GM19351 (cell line): Measurements from ENCODE around the gene PTPRR.

Source experiments
- ATAC-seq: cut with Tn5 transposase; IDR thresholded peaks from one replicate; pipeline ENCODE4 v1.9.1; 2021; ENCODE audit warnings: mild to moderate bottlenecking, moderate library complexity; ENCODE audit not compliant: unreplicated experiment

PTPRR gene

DNA sequence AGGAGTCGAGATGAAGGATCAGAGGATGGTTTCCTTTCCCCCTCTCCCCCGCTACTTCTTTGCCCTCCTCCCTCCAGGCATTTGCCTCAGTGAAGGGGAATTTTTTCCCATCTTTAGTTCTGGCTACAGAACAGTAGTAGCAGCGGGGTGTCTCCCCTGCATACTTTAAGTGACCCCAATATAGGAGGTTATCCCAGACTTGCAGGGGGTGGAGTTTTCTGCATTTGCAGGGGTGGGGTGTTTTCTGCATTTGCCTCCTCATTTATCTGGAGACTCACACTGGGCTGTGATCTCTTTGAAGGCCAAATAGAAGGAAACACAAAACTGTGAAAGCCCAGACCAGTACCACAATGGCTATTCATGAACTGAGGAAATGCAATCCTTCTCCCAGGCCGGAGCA, 303.1 kb downstream of the PTPRR start:
- ATAC-seq: no peak

DNA sequence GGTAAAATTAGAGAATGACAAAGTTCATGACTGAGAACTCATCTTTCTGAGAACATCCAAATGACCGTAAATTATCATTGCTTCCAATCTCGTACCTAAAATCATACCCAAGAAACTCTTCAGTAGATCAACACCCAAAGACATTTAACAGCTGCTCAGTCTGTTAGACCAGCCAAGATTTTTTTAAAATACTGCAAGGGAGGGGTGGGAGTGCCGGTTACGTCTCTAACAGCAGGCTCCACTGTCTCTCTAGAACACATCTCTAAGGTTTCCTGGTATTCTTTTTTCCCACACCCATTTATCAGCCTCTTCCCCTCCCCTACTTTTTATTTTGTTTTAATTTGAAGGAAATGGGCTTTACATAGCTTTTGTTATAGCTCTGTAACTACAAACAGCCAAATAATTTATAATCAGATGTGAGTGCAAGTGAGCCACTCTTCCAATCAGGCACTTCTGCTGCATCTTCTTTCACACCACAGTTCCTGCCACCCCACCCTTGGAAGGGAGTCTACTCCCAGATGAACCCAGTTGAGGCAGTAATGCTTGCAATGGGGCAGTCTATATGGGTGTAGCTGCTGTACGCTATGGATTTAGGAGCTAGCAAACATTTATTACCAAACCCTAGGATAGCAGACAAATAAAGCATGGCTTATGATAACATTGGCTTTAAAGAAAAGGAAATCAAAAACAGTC, 305.2 kb downstream of the PTPRR start:
- no peak for ATAC-seq

DNA sequence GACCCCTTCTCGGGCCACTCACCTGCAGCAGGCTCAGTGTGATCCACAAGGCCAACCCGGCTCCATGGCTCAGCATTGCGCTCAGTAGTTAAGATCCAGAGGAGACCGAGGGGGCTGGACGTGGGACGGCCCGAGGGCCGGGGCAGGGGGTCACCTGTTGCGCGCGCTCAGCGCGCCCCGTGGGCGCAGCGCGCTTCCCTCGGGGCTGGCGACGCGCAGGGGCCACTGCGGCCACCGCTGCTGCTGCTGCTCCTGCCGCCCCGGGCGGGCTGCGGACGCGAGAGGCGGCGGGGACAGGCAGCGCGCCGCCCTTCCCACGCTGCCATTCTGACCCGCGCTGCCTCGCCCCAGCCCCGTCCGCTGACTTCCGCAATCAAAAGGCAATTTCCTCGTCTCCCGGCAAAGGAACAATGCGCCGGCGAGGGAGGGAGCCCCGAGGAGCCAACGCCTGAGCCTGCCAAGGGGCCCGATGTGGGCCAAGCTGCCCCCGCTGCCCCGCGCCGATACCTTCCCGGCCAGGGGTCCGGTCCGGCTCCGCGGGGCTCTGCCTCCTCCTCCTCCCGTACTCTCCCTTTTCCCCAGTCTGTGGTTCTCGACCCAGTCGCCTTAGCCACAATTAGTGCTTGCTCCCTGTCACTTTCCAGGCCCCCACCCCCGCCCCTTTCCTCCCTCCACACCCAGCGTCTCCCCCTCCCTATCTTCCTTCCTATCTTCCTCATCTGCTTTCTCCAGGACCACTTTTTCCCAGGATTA, 310.6 kb downstream of the PTPRR start:
- no peak for ATAC-seq

DNA sequence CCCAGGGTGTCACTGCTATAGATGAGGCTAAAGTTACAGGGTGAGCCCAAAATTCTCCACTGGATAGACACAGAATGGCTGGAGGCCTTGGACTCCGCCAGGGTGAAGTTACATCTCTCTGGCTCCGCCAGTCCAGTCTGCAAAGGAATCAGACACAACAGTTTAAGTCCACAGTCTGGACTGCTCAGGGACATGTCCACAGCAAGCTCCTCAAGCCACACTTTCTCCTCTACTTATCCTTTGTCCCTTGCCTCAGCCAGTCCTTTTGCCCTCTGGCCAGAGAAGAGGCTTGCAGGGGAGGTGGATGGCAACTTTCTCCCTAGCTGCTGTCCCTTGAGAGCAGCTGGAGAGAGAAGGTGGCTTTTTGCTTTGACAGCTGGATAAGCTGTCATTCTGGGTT, 311.3 kb downstream of the PTPRR start:
- no peak for ATAC-seq

DNA sequence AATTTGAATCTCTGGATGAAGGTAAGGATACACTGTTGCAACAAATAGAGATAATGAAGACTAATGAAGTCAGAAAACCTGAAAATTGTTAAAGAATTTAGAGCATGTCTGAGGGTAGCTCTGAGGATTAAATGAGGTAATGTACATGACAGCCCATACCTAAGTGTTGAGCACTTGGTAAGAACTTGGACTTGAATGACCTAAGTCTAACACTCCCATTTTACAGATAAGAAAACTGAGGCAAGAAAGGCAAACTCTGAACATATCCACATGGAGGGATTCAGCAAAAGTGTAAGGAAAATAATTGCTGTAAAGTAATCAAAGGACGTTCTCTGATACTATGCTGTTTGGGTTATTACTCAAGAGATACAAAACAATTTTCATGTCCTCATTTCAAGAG, 312.4 kb downstream of the PTPRR start:
- no peak for ATAC-seq

DNA sequence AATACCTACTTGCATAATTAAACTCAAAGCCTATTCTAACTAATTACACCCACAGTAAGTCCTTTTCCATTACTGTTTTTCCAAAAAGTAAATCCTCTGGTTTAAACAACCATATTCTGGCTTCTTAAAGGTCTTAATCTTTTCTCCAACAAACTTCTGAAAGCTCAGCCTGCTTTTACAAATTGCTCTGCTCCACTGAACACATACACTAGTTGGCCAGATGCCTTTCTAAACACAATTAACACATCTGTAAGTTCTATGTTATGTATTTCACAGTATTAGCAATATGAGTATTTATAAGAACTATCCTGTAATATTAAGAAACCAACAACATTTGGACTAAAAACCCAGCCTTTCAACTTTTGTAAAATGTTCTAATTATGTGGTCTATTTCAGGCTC, 313.4 kb downstream of the PTPRR start:
- ATAC-seq: no peak

DNA sequence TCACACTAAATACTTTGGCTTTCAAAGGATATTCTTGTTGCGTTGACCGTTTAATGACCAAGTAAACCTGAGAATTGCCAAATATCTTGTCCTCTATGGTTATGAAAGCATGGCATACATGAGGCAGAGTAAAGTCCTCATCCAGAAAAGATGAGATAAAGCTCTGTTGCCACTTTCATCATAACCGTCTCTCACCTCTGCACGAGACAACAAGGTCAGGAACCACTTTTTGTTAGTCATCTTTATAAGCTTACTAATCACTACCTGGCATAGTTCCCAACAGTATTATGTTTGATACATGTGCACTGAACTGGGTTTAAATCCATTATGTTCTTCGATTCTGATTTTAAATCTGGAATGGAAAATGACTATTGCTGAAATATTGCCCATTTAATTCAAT, 314.6 kb downstream of the PTPRR start:
- ATAC-seq: no peak

DNA sequence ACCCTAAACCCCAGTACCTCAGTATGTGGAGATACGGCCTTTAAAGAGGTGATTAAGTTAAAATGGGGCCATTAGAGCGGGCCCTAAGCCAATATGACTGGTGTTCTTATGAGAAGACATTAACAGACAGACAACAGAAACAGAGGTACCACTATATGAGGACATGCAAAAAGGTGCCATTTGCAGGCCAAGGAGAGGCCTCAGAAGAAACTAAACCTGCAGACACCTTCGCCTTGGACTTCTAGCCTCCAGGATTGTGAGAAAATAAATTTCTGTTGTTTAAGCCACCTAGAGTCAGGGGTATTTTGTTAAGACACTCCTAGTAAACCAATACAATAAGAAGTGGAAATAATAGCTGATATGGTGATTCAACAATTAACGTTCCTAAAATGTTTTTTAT, 315.9 kb downstream of the PTPRR start:
- ATAC-seq: no peak

DNA sequence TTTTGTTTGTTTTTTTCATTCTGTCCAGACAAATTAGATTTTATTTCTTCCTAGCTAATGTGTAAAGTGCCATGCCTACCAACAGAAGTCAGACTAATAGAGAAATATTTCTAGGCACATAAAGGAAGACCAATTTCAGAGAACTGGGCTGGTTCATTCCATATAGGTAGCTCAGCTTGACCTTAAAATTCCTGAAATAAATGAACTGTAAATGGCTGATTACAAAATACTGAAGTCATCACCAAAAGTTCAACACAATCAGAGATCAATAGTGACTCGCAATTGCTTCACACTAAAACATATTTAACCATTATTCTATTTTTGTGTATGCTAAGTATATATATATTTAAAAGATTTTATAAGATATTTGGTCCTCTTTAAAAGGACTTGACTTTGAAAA, 317.5 kb downstream of the PTPRR start:
- no peak for ATAC-seq

DNA sequence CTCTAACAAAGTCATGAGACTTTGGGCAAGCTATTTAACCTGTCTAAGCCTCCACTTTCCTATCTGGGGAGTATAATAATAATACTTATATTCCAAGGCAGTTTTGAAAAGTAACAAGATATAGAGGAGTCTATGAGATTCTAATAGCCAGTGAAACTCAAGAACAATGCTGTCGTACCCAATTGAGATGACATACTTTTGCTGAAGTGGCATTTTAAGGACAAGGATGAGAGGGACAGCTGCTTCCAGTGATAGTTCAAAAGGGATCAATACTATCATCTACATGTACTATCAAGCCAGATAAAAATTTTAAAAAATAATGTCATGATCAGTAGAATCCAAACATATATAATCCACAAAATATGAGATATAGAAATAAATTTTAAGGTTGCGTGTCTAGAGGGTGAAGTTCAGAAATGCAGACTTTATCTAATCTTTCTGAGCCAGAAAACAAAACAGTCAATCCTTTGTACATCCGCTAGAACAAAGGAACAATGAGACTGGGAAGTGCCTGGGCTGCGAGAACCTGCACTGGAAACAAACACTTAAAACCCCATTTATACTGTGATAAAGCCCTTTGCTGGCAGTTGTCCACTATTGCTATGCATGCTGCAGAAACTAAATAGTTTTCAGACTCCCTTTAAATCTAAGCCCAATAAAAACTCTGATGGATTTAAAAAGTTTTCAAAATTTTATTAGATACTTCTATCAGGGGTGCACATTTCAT, 321.9 kb downstream of the PTPRR start:
- ATAC-seq: no peak

DNA sequence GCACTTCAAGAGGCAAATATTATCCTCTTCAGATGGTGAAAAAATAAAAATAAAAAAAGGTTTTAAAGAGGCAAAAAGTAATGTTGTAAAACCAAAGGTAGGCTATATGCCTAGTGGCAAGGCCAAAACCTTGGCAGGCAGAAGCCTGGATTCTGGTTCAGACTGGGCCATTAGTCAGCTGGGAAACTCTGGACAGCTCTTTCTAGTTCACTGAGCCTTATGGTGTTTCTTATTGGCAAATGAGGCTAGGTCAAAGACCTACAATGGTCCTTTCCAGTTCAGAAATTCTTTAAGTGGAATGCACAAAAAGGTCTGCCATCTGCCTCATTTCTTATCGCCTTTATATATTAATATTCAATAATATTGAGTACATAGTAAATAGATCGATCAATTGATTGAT, 327.9 kb downstream of the PTPRR start:
- ATAC-seq: no peak

DNA sequence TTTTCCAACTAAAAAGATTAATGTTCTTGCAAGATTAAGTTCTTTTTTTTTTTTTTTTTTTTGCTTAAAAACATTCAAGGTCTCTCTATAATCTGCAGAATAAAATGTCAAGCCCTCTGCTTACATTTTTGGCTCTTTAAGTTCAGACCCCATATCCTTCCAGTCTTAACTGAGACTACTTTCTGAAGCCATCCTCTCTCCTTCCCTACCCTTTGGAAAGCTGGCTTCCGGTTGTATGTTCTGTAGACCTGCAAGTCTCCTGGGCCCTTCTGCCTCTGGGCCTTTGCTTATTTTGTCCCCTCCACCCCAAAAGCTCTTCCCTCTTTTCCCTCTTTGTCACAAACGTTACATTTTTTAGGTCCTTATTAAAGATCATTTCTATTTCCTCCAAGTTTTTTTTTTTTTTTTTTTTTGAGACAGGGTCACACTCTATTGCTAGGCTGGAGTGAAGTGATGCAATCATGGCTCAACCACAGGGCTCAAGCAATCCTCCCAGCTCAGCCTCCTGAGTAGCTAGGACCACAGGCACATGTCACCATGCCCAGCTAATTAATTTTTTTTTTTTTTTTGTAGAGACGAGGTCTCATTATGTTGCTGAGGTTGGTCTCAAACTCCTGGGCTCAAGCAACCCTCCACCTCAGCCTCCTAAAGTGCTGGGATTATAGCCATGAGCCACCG, 329.9 kb downstream of the PTPRR start:
- ATAC-seq: no peak

DNA sequence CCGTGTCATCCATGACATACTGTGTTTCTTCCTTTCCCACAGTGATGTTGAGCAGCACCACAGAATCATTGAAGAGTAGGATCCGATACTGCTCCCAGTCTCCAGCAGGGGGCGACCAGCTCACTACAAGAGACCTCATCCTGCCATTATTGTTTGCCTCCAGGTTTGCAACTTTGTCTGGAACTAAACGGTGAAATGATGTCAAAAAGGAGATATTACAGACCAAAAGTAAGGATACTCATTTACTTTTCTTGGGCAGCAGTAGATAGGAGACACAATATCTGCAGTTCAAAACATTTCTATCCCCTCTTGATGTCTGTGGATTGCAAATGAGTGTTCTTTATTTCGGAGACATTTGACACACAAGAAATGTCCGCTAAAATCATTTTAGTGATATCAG, 330.5 kb downstream of the PTPRR start:
- peak; percentile 99 for ATAC-seq
